ENCODE measurements around the gene NEK11. TPM values are rescaled to one million over a fixed set of nuclear protein-coding genes. Genes with fewer than 3 reads are reported as not detected.

Gene NEK11
- polyA plus RNA-seq, 1 donor from 2014 or later: 6.1 TPM

GRCh38 chr3:131370935-131371687 is 344.4 kb downstream of the NEK11 start:
- Histone ChIP-seq H3K9ac (ENCODE audit: low read length) (no peak overlapping the region), H3K4me3 (ENCODE audit: low read length) (no peak overlapping the region), H3K4me2 (ENCODE audit: low read length) (no peak overlapping the region), H3K9me3 (ENCODE audit: low read length) (no peaks in the 10 kb centered on the region), H3F3A (ENCODE audit: insufficient read depth, low read length, poor library complexity, severe bottlenecking) (no peaks in the 10 kb centered on the region), H3K79me2 (replicated peaks; ENCODE audit: insufficient read depth, low read length) (no peaks in the 10 kb centered on the region), H4K20me1 (ENCODE audit: insufficient read depth) (no peaks in the 10 kb centered on the region), H2AFZ (ENCODE audit: low read depth, low read length) (no peak overlapping the region), H3K27me3 (ENCODE audit: insufficient read depth, low read depth, low read length) (no peaks in the 10 kb centered on the region), H3K27ac (ENCODE audit: low read length) (no peak overlapping the region), H3K36me3 (ENCODE audit: insufficient read depth, low read length) (no peaks in the 10 kb centered on the region), H3K9me2 (ENCODE audit: insufficient read depth, low read length) (no peaks in the 10 kb centered on the region)
- TF ChIP-seq MXI1 (conservative IDR thresholded peaks at IDR 0.05; ENCODE audit: poor library complexity, severe bottlenecking) (no peak), TAF1 (IDR thresholded peaks at IDR 0.05; ENCODE audit: low read depth) (no peak), RAD21 (conservative IDR thresholded peaks at IDR 0.05) (no peak), EZH2 (IDR thresholded peaks at IDR 0.05; ENCODE audit: borderline replicate concordance, insufficient read depth, low read length, poor library complexity, severe bottlenecking) (no peak), SMC3 (conservative IDR thresholded peaks at IDR 0.05; ENCODE audit: poor library complexity) (no peak), POLR2AphosphoS5 (IDR thresholded peaks at IDR 0.05) (no peak), CTCF (IDR thresholded peaks at IDR 0.05; ENCODE audit: poor library complexity, severe bottlenecking) (no peak), REST (IDR thresholded peaks at IDR 0.05; ENCODE audit: borderline replicate concordance) (no peak), EP300 (conservative IDR thresholded peaks at IDR 0.05; ENCODE audit: poor library complexity, severe bottlenecking) (no peak)

GRCh38 chr3:131371688-131372066 is 345.0 kb downstream of the NEK11 start:
- Histone ChIP-seq H3K9ac (ENCODE audit: low read length) (no peak overlapping the region), H3K79me2 (replicated peaks; ENCODE audit: insufficient read depth, low read length) (no peaks in the 10 kb centered on the region), H3K4me2 (ENCODE audit: low read length) (no peak overlapping the region), H3K36me3 (ENCODE audit: insufficient read depth, low read length) (no peaks in the 10 kb centered on the region), H3K27ac (ENCODE audit: low read length) (no peak overlapping the region), H2AFZ (ENCODE audit: low read depth, low read length) (no peak overlapping the region), H3K4me3 (ENCODE audit: low read length) (no peak overlapping the region), H3K9me2 (ENCODE audit: insufficient read depth, low read length) (no peaks in the 10 kb centered on the region), H3K27me3 (ENCODE audit: insufficient read depth, low read depth, low read length) (no peaks in the 10 kb centered on the region), H3K9me3 (ENCODE audit: low read length) (no peaks in the 10 kb centered on the region), H3F3A (ENCODE audit: insufficient read depth, low read length, poor library complexity, severe bottlenecking) (no peaks in the 10 kb centered on the region), H4K20me1 (ENCODE audit: insufficient read depth) (no peaks in the 10 kb centered on the region)
- TF ChIP-seq MXI1 (conservative IDR thresholded peaks at IDR 0.05; ENCODE audit: poor library complexity, severe bottlenecking): no peak
- TF ChIP-seq TAF1 (IDR thresholded peaks at IDR 0.05; ENCODE audit: low read depth): no peak
- no peak for TF ChIP-seq CTCF (IDR thresholded peaks at IDR 0.05; ENCODE audit: poor library complexity, severe bottlenecking)
- TF ChIP-seq SMC3 (conservative IDR thresholded peaks at IDR 0.05; ENCODE audit: poor library complexity): no peak
- no peak for TF ChIP-seq REST (IDR thresholded peaks at IDR 0.05; ENCODE audit: borderline replicate concordance)
- TF ChIP-seq EP300 (conservative IDR thresholded peaks at IDR 0.05; ENCODE audit: poor library complexity, severe bottlenecking): no peak
- TF ChIP-seq POLR2AphosphoS5 (IDR thresholded peaks at IDR 0.05): no peak
- TF ChIP-seq RAD21 (conservative IDR thresholded peaks at IDR 0.05): no peak
- TF ChIP-seq EZH2 (IDR thresholded peaks at IDR 0.05; ENCODE audit: borderline replicate concordance, insufficient read depth, low read length, poor library complexity, severe bottlenecking): no peak
